GM19372 (cell line): Measurements from ENCODE around the gene C10orf67.

ENCODE experiments used
- ATAC-seq: cut with Tn5 transposase; IDR thresholded peaks from one replicate; pipeline ENCODE4 v1.9.1; 2021; ENCODE audit warnings: mild to moderate bottlenecking, low read depth, moderate library complexity; ENCODE audit not compliant: unreplicated experiment

Gene C10orf67

DNA sequence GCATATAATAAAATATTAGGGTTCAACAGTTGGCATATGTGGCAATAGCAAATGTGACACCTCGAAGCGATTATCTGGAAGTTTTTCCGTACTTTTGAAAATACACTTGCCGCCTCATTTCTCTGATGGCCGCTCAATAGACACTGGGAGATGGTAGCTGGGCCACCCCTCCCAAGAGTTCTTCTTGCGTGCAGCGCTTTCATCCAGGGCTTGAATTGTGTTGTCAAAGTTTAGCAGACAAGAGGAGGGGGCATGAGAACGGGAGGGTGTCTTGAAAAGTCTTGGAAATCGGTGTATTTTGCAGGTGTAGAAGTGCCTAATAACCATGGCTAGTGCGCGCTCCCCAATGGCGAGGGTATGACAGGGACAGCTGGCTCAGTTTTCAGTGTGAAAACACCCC, 144.0 kb downstream of the C10orf67 start:
- ATAC-seq: no peak

GRCh38 chr10:23199768-23200511, 144.7 kb downstream of the C10orf67 start:
- ATAC-seq: no peak

- ATAC-seq: no peak
These were observed 145.4 kb downstream of the C10orf67 start for GRCh38 chr10:23198940-23199767.

- ATAC-seq: no peak
These were observed 146.0 kb downstream of the C10orf67 start for GRCh38 chr10:23198610-23198939.

DNA sequence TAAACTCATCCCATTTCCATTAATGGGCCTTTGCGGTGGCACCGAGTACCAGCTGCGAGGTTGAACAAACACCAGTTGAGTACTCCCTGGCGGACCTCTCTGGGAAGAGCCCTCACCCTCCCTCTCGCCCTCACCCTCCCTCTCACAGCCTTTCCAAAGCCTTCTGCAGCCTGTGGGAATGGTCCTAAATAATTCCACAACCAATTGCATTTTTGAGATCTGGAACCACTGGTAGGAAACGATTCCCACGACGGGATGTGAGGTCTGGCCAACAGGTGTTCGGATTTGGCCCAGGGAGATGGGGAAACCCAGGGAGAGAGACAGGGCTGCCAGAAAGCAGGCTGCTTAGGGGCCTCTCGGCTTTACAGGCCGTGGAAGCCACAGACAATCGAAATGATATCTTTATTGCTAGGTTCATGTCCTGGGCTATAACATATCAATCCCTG, 147.2 kb downstream of the C10orf67 start:
- ATAC-seq: no peak

- no peak for ATAC-seq
These were observed 147.7 kb downstream of the C10orf67 start for GRCh38 chr10:23196915-23197314.

DNA sequence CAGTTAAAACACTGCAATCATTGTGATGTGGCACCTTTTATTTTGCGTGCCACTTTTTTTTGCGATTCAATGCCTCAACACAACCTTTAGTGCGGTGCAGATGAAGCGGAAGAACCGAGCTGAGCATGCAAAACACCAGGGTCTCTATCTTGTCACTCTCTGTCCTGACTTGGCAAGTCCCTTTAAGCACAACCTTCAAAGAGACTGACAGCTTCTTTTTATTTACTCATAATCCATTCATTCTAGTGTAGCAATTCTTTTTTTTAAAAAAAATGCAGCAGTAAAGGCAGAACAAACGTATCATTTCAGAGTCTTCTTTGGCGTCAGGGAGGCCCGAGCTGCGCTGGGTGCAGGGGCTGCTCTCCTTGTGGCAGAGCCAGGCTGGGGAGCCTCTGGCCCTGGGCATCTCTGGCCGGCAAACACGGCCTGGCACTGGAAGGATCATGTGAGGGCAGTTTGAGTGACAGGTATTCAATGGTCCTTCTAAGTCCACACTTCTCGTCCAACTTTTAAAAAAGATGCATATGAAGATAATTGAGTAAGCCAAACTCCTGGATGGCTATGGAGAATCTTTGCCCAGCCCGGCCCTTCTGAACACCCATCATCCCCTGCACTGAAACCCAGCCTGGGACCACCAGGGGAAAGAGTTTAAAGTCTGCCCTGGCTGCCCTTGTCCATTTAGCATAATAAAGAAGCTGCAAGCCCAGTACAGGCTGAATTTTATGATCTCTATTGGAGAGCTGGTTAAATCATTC, 148.6 kb downstream of the C10orf67 start:
- ATAC-seq: no peak

DNA sequence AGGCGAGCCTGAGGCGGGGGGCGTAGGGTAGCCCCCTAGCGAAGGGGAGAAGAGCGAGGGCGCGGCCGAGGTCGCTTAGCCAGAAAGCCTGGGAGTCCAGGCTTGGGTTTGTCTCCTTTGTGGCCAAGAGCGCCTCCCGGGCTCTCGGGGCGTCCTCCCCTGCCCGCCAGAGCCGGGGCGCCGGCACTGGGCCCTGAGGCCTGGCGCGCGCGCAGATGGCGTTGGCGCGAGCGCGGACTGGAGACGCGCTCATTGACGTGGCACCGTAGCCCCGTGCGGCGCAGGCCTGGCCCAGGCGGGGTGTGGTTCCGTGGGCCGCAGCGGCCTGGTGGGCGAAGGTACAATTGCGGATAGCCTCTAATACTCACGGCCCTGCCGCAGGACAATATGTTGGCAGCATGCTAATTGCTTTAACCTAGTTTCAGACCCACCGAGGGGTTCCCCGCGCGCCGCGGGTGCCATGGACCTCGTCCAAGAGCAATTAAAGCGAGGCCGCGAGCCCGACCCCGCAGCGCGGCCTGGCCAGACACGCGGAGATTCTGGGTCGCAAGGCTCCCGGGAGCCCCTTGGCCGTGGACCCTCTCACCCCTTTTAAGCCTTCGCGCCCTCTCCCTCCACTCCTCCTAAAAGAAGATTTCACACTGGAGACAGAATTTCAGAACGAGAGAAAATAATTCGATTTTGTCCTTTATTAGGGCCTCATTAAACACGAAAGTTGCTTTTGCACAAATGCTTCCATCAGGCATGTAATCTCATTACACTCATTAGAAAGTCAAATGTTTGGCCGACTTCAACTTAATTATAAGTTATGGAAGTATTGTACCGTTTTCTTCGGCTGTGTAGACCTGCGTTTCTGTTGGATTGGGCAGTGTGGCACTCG, 149.4 kb downstream of the C10orf67 start:
- no peak for ATAC-seq

- ATAC-seq: no peak
These were observed 150.1 kb downstream of the C10orf67 start for GRCh38 chr10:23194471-23194965.

DNA sequence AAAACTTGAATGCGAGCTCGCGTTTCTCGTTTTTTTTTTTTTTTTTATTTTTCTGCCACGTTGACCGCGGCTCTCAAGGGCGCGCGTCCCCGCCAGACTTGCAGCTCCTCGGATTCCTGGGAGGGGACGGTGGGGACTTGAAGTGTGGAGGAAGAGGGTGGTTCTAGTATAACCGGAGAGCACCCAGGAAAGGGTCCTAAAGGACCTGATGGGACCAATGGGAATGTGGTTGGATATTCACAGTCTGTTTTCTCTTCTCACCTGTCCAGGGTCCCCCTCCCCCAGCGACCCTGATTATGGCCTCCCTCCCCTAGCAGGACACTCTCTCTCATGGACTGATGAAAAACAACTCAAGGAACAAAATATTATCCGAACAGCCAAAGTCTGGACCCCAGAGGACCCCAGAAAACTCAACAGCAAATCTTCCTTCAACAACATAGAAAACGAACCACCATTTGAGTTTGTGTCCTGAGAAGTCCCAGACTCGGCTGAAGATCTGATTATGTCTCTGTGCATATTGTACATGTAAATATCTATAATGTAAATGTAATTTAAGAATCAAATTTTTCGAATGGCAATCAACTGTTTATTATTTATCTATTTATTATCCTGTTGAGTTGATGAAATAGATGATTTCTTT, 151.0 kb downstream of the C10orf67 start:
- ATAC-seq: no peak

- ATAC-seq: no peak
These were observed 151.7 kb downstream of the C10orf67 start for GRCh38 chr10:23192712-23193434.

GRCh38 chr10:23191764-23192711, 152.6 kb downstream of the C10orf67 start, which contains the start of gene PTF1A:
PTF1A (plus strand) TSS chr10:23192312; CDS start chr10:23192531, 219 bp downstream.
- ATAC-seq: no peak

- no peak for ATAC-seq
These were observed 153.5 kb downstream of the C10orf67 start for GRCh38 chr10:23190872-23191763.

GRCh38 chr10:23189024-23189423, 155.6 kb downstream of the C10orf67 start:
- no peak for ATAC-seq

DNA sequence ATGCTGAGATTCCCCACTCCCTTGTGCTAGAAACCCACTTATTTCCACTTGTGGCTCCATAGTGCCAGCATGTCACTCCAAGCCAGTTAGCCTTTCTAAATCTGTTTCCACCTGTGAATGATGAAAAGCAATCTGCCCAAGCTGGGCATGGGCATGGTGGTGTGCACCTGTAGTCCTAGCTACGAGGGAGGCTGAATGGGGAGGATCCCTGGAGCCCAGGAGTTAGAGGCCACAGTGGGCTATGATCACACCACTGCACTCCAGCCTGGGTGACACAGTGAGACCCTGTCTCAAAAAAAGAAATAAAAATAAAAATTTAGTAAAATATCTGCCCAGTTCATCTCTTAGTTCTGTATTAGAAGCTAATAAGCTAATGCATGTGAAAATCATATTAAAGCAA, 157.4 kb downstream of the C10orf67 start:
- ATAC-seq: no peak

DNA sequence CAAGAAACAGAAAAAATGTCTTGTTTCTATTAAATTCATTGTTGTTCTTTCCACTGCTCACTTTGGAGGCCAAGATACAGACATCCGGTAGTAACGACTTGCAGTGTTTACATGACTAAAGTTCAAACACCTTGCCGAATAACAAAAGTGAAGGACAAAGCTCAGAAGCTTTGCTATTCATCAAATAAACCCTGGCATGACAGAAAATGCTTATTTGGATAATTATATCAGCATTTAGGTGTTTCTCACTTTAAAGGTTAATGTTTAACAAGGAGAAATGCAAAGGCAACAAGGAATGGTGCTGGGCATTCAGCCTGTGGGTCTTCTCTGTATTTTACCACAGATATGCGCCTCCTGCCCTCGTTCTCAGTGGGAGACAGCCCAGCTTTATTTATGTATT, 157.9 kb downstream of the C10orf67 start:
- ATAC-seq: no peak

- no peak for ATAC-seq
These were observed 158.4 kb downstream of the C10orf67 start for GRCh38 chr10:23186178-23186577.
